HL-60 (cell line): ENCODE data around the gene SLC5A2.

ENCODE experiments used
- DNase-seq, 2 experiments: peaks; one replicate each; pipeline ENCODE4 v3.0.0-alpha.2; 2010 to 2020; ENCODE audit warnings: low read depth in 1 of 2, low spot score in 1 of 2
- H3K27ac ChIP-seq: fragments of 250-450 bp; sonication (Bioruptor Pico); replicated peaks from 2 replicates; pipeline ENCODE4 v1.5.1; 2020; ENCODE audit warnings: mild to moderate bottlenecking, moderate library complexity
- H3K27me3 ChIP-seq: fragments of 250-450 bp; sonication (Bioruptor Pico); 2 replicates; pipeline ENCODE4 v1.5.1; 2021; ENCODE audit warnings: mild to moderate bottlenecking, moderate library complexity; ENCODE audit not compliant: insufficient read depth, poor library complexity, severe bottlenecking
- H3K4me3 ChIP-seq: replicated peaks from 2 replicates; pipeline ENCODE4 v1.5.1; 2011; ENCODE audit warnings: mild to moderate bottlenecking, control low read depth, low read length; ENCODE audit not compliant: insufficient read depth
- CTCF ChIP-seq: IDR thresholded peaks from one replicate; pipeline ENCODE4 v1.5.1; 2011; ENCODE audit warnings: low read length, control low read depth, inconsistent platforms; ENCODE audit not compliant: insufficient read depth
- GABPA ChIP-seq: IDR thresholded peaks from 2 replicates; pipeline ENCODE4 v1.6.1; 2012; ENCODE audit warnings: low read depth
- POLR2AphosphoS5 ChIP-seq: IDR thresholded peaks from 2 replicates; pipeline ENCODE4 v1.6.1; 2012; ENCODE audit warnings: low read depth
- REST ChIP-seq: IDR thresholded peaks from 2 replicates; pipeline ENCODE4 v1.6.1; 2012; ENCODE audit warnings: low read depth; ENCODE audit not compliant: insufficient replicate concordance
- SPI1 ChIP-seq: IDR thresholded peaks from 2 replicates; pipeline ENCODE4 v1.6.1; 2012; ENCODE audit warnings: low read depth, mild to moderate bottlenecking, borderline replicate concordance

Gene SLC5A2

GRCh38 chr16:31464348-31464769 lies 18.6 kb upstream of the SLC5A2 start:
- TF ChIP-seq CTCF (no peak), SPI1 (no peak), GABPA (no peak), REST (no peak), POLR2AphosphoS5 (no peak)

GRCh38 chr16:31464781-31465260 lies 18.1 kb upstream of the SLC5A2 start:
- TF ChIP-seq GABPA, result no peak
- TF ChIP-seq POLR2AphosphoS5, result no peak
- no peak for TF ChIP-seq SPI1
- no peak for TF ChIP-seq REST
- no peak for TF ChIP-seq CTCF
- Histone ChIP-seq H3K27me3 (no peaks in the 10 kb centered on the region), H3K4me3 (no peak overlapping the region), H3K27ac (no peak overlapping the region)
- DNase-seq, result no peak

More at GRCh38 chr16:31464348-31464769, 18.6 kb upstream of the SLC5A2 start:
- H3K4me3 ChIP-seq, result no peak overlapping the region
- H3K27me3 ChIP-seq, result no peaks in the 10 kb centered on the region
- DNase-seq, result no peak
- H3K27ac ChIP-seq, result no peak overlapping the region

- no peaks in the 10 kb centered on the region for H3K27me3 ChIP-seq
- no peak overlapping the region for H3K4me3 ChIP-seq
- DNase-seq, result no peak
- no peak for TF ChIP-seq REST
- no peak for TF ChIP-seq GABPA
- no peak for TF ChIP-seq SPI1
- no peak for TF ChIP-seq CTCF
- H3K27ac ChIP-seq, result no peak overlapping the region
Measured at GRCh38 chr16:31465788-31466370, 17.0 kb upstream of the SLC5A2 start.
